ENCODE results near the gene SNX9.

The SNX9 gene

DNA sequence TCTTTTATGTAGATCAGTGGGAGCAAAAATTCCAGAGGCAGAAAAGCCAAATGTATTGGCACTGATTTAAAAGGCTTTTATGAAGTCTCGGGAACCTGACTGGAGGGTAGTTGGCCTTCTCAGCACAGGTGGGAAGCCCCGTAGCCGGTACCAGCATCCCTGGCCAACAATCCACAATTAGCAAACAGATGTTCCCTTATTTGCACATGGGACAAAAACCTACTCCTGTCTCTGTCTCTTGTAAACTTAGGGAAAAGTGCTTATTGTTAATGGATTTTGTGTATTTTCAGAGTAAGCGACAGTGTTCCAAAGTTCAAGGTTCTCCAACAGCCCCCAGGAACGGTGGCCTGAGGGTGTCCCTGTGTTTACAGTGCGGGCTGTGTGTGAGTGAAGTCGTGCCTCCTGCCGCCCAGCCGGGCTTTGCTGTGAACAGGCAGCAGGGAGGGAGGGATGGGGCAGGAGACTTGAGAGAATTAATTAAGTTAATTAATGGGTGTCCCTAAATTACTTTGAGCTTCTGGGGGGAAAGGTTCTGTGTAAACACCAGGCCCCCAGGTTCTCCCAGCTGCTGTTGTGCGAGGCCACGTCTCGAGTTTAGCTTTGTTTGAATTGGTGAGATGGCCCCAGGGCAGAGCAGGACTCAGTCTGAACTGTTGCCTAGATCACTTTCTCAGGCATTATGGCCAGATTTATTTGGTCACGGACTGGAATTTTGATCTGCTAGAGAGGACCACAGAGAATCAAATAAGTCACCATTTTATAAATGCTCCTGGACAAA lies 162.5 kb downstream of the SNX9 start:
- H3K27ac ChIP-seq = peak overlapping the region; percentile 94
- TF ChIP-seq CTCF (conservative IDR thresholded peaks at IDR 0.05) = no peak

- no peak for TF ChIP-seq CTCF (conservative IDR thresholded peaks at IDR 0.05)
- peak overlapping the region; percentile 94 for H3K27ac ChIP-seq
These were observed 165.0 kb downstream of the SNX9 start for GRCh38 chr6:157987788-157988699.

DNA sequence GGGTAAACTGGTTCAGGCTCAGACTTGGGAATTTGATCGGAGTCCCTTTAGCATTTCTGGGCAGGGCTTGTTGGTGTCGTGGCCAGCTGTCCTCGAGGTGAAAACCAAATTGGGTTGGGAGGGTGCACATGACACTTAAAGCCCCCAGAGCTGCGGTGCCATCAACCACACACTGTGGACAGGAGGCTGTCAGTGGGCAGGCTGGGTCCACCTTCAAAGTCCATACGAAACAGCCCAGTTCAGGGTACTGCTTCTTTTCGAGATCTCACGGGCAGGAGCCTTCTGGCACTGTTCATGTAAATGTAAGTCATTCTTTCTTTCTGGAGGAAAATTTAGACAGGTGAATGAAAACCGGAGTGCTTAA lies 165.6 kb downstream of the SNX9 start:
- peak overlapping the region; percentile 94 for H3K27ac ChIP-seq
- no peak for TF ChIP-seq CTCF (conservative IDR thresholded peaks at IDR 0.05)

DNA sequence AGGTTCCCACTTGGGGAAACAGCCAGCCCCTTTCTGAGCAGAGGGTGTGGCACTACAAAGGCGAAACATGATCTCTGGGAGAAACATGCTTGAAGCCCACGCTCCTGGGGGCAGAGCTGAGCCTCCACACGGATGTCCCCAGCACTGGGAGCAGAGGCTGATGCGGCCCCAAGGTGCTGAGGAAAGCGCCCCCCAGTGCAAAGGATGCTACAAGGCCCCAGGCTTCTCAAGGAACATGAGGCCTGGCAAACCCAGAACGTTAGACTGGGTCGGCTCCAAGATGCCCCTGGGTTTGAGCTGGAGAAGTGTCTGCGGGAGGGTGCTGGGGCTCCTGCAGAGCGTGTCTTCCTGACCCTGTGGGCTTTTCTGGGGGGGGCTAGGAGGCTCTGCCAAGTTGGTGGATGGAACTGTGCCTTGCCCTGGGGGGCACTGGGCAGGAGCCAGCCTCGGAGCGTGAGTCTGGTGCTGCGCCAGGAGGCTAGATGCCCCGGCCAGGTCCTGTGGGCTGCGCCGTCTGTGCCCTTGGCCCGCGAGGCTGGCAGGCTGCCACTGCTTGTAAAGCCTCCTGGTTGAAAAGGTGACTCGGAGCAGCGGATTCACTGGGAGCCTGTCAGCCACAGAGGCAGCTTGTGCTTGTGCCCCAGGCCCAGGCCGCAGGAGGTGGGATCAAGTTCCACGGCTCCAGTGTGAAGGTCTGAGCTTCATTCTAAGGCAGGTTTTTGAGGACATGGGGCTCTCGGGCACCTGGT lies 166.7 kb downstream of the SNX9 start:
- peak overlapping the region; percentile 94 for H3K27ac ChIP-seq
- TF ChIP-seq CTCF (conservative IDR thresholded peaks at IDR 0.05) = no peak

- TF ChIP-seq CTCF (conservative IDR thresholded peaks at IDR 0.05) = no peak
- H3K27ac ChIP-seq = peak overlapping the region; percentile 94
These were observed 167.4 kb downstream of the SNX9 start for GRCh38 chr6:157990321-157991066.

DNA sequence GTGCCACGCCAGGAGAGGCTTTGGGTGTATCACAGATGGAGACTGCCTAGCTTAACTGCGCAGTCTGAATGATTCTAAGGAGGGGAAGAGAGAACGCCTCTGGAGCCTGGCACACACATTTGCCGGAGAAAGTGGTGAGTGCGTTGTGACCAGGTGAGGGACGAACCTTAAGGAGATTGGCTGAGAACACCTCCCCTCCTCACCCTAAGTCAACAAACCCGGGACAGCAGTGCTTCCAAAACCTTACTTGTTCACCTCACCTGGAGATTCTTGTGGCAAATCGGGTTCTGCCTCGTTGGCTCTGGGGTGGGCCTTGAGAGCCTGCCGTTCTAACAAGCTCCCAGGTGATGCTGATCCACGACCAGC lies 168.0 kb downstream of the SNX9 start:
- peak overlapping the region; percentile 94 for H3K27ac ChIP-seq
- no peak for TF ChIP-seq CTCF (conservative IDR thresholded peaks at IDR 0.05)

Measured in VCaP (cell line).